Duodenal mucosa (tissue), 2 donors: Measurements from ENCODE around the gene PCK2.
A peak's percentile ranks its signal among the peaks of the same experiment; 100 is the strongest.

Experiments used
- H3K27ac ChIP-seq: one replicate; pipeline ENCODE4 v1.7.0; 2013; ENCODE audit warnings: low read depth, low read length
- H3K27me3 ChIP-seq, 2 donors: one replicate each; pipeline ENCODE4 v1.7.0; 2013; ENCODE audit warnings: low read length in 2 of 2, control low read depth in 1 of 2; ENCODE audit not compliant: insufficient read depth in 2 of 2, control insufficient read depth in 1 of 2
- H3K36me3 ChIP-seq, 2 donors: one replicate each; pipeline ENCODE4 v1.7.0; 2013; ENCODE audit warnings: low read length in 2 of 2, control low read depth in 1 of 2; ENCODE audit not compliant: insufficient read depth in 2 of 2, control insufficient read depth in 1 of 2
- H3K4me1 ChIP-seq, 2 donors: one replicate each; pipeline ENCODE4 v1.7.0; 2013; ENCODE audit warnings: low read length in 2 of 2, control low read depth in 1 of 2; ENCODE audit not compliant: insufficient read depth in 2 of 2, control insufficient read depth in 1 of 2
- H3K4me3 ChIP-seq, 2 donors: one replicate each; pipeline ENCODE4 v1.7.0; 2013; ENCODE audit warnings: low read length in 2 of 2, low read depth in 1 of 2
- H3K9ac ChIP-seq, 2 donors: one replicate each; pipeline ENCODE4 v1.7.0; 2013; ENCODE audit warnings: low read length in 2 of 2, low read depth in 1 of 2
- H3K9me3 ChIP-seq, 2 donors: one replicate each; pipeline ENCODE4 v1.7.0; 2013; ENCODE audit warnings: low read length in 2 of 2, control low read depth in 1 of 2; ENCODE audit not compliant: control insufficient read depth in 1 of 2

Gene PCK2

DNA sequence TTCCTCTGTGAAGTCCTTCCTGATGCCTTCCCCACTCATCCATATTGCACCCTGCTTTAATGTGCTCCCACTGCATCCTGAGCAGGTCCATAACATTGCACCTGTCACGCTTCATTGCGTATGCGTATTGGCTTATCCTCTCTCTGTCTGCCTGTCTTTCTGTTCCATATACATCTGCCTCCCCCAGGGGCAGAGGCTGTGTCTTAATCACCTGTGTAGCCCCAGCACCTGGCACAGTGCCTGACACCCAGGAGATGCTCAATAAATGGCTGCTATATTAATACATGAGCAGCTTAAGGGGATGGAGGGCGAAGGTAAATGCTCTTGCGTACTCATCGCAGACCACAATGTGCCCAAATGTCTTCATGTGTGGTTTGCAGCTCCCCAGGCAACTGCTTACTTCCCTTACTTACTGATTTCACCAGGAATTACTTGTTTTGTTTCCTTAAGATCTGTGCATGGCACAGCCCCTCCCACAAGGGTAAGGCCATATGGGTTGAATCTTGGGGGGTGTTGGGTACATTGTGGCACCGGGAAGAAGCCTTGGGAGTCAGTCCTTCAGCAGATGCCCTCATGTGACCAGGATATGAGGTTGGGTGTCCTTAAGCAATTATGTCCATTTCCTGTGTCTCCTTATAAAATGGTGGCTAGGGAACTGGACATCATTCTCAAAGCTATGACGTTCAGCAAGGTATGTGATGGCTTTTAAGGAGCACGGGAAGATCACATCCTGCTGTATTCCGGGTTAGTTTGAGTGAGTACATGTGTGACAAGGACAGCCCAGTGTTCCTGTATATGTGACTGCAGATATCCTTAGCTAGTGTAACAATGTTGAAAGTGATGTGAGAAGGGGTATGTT is 23.6 kb upstream of the PCK2 start:
- Histone ChIP-seq H3K36me3 (no peaks in the 10 kb centered on the region), H3K27me3 (no peaks in the 10 kb centered on the region), H3K4me3 (no peak overlapping the region), H3K27ac (no peak overlapping the region), H3K9me3 (no peaks in the 10 kb centered on the region), H3K9ac (no peak overlapping the region), H3K4me1 (peaks cover 46 to 51% of the 10 kb centered on the region in 2 donors)

GRCh38 chr14:24071144-24071697 is 22.9 kb upstream of the PCK2 start, which contains the start of gene CPNE6:
Gene CPNE6 (plus strand): TSS chr14:24071562. CDS start chr14:24072937, 1,375 bp downstream.
- Histone ChIP-seq H3K9me3 (no peaks in the 10 kb centered on the region), H3K4me3 (peak within 1 kb of the TSS; percentile 19 to 34), H3K27ac (peak within 1 kb of the TSS; percentile 15), H3K4me1 (peaks cover 53 to 56% of the 10 kb centered on the region in 2 donors), H3K36me3 (no peaks in the 10 kb centered on the region), H3K9ac (peak within 1 kb of the TSS; percentile 6), H3K27me3 (no peaks in the 10 kb centered on the region)

DNA sequence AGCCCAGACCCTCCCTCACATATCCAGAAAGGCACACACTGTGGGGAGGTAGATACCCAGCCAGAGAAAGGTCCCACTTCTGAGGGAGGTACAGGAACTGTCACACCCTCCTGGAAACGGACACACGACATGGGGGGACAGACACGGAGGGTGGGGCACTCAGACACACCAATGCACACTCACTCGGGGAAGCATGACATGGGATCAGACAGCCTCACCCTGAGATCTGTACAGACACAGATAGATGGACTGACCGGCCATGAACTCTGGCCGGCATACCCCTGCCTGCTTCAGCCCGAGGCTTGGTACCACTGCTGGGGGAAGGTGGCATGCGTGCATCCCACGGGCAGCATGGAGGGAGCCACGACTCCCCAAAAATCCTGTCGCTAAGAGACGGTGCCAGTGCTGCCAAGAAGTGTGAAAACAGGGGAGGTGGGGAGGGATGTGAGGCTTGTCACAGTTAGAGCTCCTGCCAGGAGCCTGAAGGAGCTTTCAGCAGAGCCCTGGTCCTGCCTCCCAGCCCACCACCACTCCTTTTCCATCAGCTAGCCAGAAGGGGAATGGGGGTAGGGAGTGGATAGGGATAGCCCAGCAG is 22.2 kb upstream of the PCK2 start:
- no peaks in the 10 kb centered on the region for H3K27me3 ChIP-seq
- H3K27ac ChIP-seq: peak overlapping the region; percentile 15
- H3K9me3 ChIP-seq: no peaks in the 10 kb centered on the region
- H3K4me3 ChIP-seq: peak overlapping the region; percentile 19 to 34
- H3K4me1 ChIP-seq: peaks cover 52 to 53% of the 10 kb centered on the region in 2 donors
- H3K36me3 ChIP-seq: no peaks in the 10 kb centered on the region
- peak overlapping the region; percentile 6 for H3K9ac ChIP-seq

DNA sequence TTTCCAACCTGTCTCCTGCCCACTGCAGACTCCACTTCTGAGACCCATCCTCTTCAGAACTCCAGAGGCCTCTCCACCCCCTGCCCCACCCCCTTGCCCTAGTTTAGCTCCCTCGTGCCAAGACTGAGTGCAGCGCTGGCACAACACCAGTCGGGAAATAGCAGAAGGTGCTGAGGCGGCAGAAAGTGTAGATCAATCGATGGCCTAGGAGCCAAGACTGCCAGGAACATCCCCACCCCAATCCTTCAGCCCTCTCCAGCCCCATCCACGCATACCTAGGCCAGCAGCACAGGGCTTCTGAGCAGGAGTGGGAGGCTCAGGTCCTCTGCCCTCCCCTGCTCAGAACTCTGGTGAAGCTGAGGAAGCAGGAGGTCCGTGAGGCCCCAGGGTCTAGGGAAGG is 21.7 kb upstream of the PCK2 start:
- Histone ChIP-seq H3K9me3 (no peaks in the 10 kb centered on the region), H3K4me3 (peak overlapping the region in 1 of 2 donors; percentile 34), H3K9ac (peak overlapping the region; percentile 15 to 46), H3K27me3 (no peaks in the 10 kb centered on the region), H3K4me1 (peaks cover 48 to 51% of the 10 kb centered on the region in 2 donors), H3K27ac (peak overlapping the region; percentile 64), H3K36me3 (no peaks in the 10 kb centered on the region)

DNA sequence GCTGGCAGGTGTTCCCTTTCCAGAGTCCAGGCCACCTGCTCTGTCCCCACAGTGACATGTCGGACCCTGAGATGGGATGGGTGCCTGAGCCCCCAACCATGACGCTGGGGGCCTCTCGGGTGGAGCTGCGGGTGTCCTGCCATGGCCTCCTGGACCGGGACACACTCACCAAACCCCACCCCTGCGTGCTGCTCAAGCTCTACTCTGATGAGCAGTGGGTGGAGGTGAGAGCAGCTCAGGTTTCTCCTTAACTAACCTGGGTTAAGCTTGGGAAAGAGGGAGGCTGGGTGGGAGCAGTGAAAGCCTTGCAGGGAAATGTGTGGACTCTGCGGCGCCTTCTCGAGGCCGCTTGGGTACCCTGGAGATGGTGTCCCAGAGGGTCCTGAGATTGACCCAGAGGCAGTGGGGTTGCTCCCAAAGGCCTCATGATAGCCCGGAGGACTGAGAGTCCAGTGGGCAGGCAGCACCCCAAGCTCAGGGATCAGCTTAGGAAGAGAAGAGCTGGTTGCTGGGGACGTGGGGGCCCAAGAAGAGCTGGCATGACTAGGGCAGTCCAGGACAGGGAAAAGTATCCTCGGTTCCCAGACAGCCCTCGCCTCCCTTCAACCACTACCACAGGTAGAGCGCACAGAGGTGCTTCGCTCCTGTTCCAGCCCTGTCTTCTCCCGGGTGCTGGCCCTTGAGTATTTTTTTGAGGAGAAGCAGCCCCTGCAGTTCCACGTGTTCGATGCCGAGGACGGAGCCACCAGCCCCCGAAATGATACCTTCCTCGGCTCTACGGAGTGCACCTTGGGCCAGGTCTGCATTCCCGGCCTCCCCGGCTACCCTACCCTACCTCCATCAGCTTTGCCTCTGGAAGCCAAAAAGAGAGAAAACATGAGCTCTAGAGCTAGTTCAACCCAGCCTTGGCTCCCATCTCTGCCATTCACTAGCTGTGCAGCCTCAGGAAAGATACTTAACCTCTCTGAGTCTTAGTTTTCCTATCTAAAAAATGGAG is 20.9 kb upstream of the PCK2 start:
- Histone ChIP-seq H3K4me1 (peaks cover 48 to 51% of the 10 kb centered on the region in 2 donors), H3K9ac (peak overlapping the region; percentile 15 to 46), H3K27me3 (no peaks in the 10 kb centered on the region), H3K27ac (peak overlapping the region; percentile 64), H3K9me3 (no peaks in the 10 kb centered on the region), H3K4me3 (peak overlapping the region in 1 of 2 donors; percentile 20), H3K36me3 (no peaks in the 10 kb centered on the region)

GRCh38 chr14:24074625-24075484 is 19.3 kb upstream of the PCK2 start:
- peaks cover 0 to 3% of the 10 kb centered on the region in 2 donors for H3K27me3 ChIP-seq
- H3K4me1 ChIP-seq: peaks cover 48 to 52% of the 10 kb centered on the region in 2 donors
- peak overlapping the region; percentile 48 to 51 for H3K9ac ChIP-seq
- H3K4me3 ChIP-seq: peak overlapping the region; percentile 41 to 45
- no peaks in the 10 kb centered on the region for H3K36me3 ChIP-seq
- peak overlapping the region; percentile 72 for H3K27ac ChIP-seq
- H3K9me3 ChIP-seq: no peaks in the 10 kb centered on the region

- Histone ChIP-seq H3K4me3 (peak overlapping the region; percentile 41 to 45), H3K4me1 (peaks cover 55 to 57% of the 10 kb centered on the region in 2 donors), H3K27ac (peak overlapping the region; percentile 72), H3K36me3 (no peaks in the 10 kb centered on the region), H3K27me3 (peaks cover 0 to 3% of the 10 kb centered on the region in 2 donors), H3K9ac (peak overlapping the region; percentile 48 to 51), H3K9me3 (no peaks in the 10 kb centered on the region)
These were observed 18.4 kb upstream of the PCK2 start for GRCh38 chr14:24075485-24076301.

GRCh38 chr14:24076302-24076601 is 17.9 kb upstream of the PCK2 start:
- Histone ChIP-seq H3K9me3 (no peaks in the 10 kb centered on the region), H3K27ac (no peak overlapping the region), H3K36me3 (no peaks in the 10 kb centered on the region), H3K4me1 (peaks cover 57% of the 10 kb centered on the region in 2 donors), H3K9ac (peak overlapping the region in 1 of 2 donors; percentile 51), H3K4me3 (no peak overlapping the region), H3K27me3 (peaks cover 0 to 3% of the 10 kb centered on the region in 2 donors)
